Measurements from ENCODE around the gene LHFPL3.
A peak's percentile ranks its signal among the peaks of the same experiment; 100 is the strongest.

The LHFPL3 gene

DNA sequence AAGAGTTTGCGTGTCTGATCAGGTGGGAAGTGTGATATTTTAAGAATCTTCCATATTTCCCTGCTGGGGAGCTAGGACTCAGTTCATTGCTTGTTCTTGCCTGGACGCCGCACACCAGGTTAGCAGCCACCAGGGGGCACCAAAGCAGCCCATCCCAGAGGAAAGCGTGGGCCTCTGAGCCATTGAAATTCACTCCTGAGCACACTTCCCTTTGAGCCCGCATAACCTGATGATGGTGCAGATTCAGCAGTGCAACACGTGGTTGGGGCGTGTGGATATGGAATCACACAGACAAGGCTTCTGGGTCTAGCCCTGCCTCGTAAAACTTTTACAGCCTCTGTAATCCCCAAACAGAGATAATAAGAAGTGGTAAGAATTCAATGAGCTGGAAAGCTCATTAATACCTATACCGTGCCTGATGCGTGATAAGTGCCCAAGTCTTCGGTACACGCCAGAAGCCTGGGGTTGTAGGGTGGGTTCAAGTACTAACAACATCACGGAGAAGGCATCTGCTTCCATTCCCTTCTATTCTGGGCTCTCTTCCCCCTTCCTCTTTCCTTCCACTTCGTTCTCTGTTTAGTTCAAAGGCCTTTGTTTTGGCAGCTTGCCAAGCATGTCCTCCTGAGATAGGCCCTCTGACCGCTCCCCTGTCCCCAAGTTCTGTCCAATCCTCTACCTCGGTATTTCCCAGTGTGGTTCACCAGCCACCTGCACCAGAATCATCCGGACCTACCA is 555.5 kb downstream of the LHFPL3 start:
- Histone ChIP-seq H3K36me3 (ENCODE audit: control insufficient read depth, insufficient read depth, low read length) (no peaks in the 10 kb centered on the region), H2BK5ac (ENCODE audit: low read length) (no peak overlapping the region), H4K5ac (ENCODE audit: low read length) (no peak overlapping the region), H3K79me1 (ENCODE audit: low read length) (no peaks in the 10 kb centered on the region), H3K4me1 (ENCODE audit: control insufficient read depth, low read depth, low read length) (no peaks in the 10 kb centered on the region), H2AK5ac (ENCODE audit: low read length) (no peak overlapping the region), H2BK15ac (replicated peaks; ENCODE audit: low read depth) (no peak overlapping the region), H3K23ac (ENCODE audit: low read length) (no peak overlapping the region), H3K56ac (ENCODE audit: low read length) (no peak overlapping the region), H3K4ac (ENCODE audit: low read depth, low read length) (no peak overlapping the region), H4K8ac (ENCODE audit: low read depth, low read length) (no peak overlapping the region), H2BK120ac (ENCODE audit: low read depth, low read length) (no peak overlapping the region), H3K27me3 (ENCODE audit: insufficient read depth, low read length, poor library complexity) (no peaks in the 10 kb centered on the region), H3K9ac (ENCODE audit: low read length) (no peak overlapping the region), H3K4me2 (ENCODE audit: low read length) (no peak overlapping the region), H3K27ac (ENCODE audit: low read depth, low read length) (no peak overlapping the region), H3K18ac (ENCODE audit: low read length) (no peak overlapping the region), H3K79me2 (ENCODE audit: control insufficient read depth, insufficient read depth, low read length) (no peaks in the 10 kb centered on the region), H3K4me3 (ENCODE audit: low read length) (no peak overlapping the region)
- DNase-seq, result peak; percentile 88
- no CpG with 5 or more reads among the region's 17 CpGs for WGBS (ENCODE audit: extremely low coverage, insufficient coverage, low lambda C conversion rate)

DNA sequence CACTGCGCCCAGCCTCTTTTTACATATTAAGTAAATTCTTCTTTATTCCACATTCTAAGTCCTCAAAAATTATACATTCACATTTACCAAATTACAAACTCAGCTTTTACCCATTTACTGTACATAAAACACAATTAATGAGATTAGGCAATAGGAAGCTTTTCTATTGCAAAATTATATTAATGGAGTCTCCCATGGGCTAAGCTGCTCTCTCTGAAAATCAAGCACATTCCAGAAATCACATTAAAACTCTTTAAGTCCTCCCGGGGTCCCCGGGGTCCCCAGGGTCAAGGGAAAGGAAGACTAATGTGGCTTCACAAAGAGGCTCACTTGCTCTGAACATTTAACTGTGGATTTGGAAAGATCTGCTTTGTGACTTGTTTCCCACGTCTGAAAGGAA is 558.2 kb downstream of the LHFPL3 start:
- Histone ChIP-seq H3K4me2 (ENCODE audit: low read length) (no peak overlapping the region), H4K5ac (ENCODE audit: low read length) (no peak overlapping the region), H3K9ac (ENCODE audit: low read length) (no peak overlapping the region), H3K4me1 (ENCODE audit: control insufficient read depth, low read depth, low read length) (no peaks in the 10 kb centered on the region), H3K79me2 (ENCODE audit: control insufficient read depth, insufficient read depth, low read length) (no peaks in the 10 kb centered on the region), H2BK5ac (ENCODE audit: low read length) (no peak overlapping the region), H2BK15ac (replicated peaks; ENCODE audit: low read depth) (no peak overlapping the region), H3K4me3 (ENCODE audit: low read length) (no peak overlapping the region), H4K8ac (ENCODE audit: low read depth, low read length) (no peak overlapping the region), H3K23ac (ENCODE audit: low read length) (no peak overlapping the region), H2AK5ac (ENCODE audit: low read length) (no peak overlapping the region), H3K18ac (ENCODE audit: low read length) (no peak overlapping the region), H3K79me1 (ENCODE audit: low read length) (no peaks in the 10 kb centered on the region), H3K56ac (ENCODE audit: low read length) (no peak overlapping the region), H3K27me3 (ENCODE audit: insufficient read depth, low read length, poor library complexity) (no peaks in the 10 kb centered on the region), H3K4ac (ENCODE audit: low read depth, low read length) (no peak overlapping the region), H3K27ac (ENCODE audit: low read depth, low read length) (no peak overlapping the region), H2BK120ac (ENCODE audit: low read depth, low read length) (no peak overlapping the region), H3K36me3 (ENCODE audit: control insufficient read depth, insufficient read depth, low read length) (no peaks in the 10 kb centered on the region)
- WGBS (ENCODE audit: extremely low coverage, insufficient coverage, low lambda C conversion rate), result no CpG with 5 or more reads among the region's 4 CpGs
- no peak for DNase-seq

DNA sequence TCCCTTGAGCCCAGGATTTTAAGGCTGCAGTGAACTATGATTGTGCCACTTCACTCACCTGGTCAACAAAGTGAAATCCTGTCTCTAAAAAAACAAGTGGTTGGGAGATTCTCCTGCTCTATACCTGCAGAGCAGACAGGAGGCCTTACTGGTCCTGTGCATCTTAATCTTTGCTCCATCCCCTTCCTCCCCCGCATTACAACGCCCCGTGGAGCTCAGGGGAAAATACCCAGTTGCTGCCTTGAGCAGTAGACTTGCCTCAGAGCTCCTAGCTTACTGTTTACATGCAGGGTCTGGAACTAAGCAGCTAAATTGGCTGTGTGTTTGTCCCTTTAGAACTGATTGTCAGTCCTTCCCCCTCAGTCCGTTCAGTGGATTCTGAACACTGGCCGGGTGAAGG is 561.8 kb downstream of the LHFPL3 start:
- Histone ChIP-seq H2BK5ac (ENCODE audit: low read length) (no peak overlapping the region), H3K4me3 (ENCODE audit: low read length) (no peak overlapping the region), H2BK15ac (replicated peaks; ENCODE audit: low read depth) (no peak overlapping the region), H3K36me3 (ENCODE audit: control insufficient read depth, insufficient read depth, low read length) (no peaks in the 10 kb centered on the region), H3K18ac (ENCODE audit: low read length) (no peak overlapping the region), H3K56ac (ENCODE audit: low read length) (no peak overlapping the region), H3K27ac (ENCODE audit: low read depth, low read length) (no peak overlapping the region), H3K23ac (ENCODE audit: low read length) (no peak overlapping the region), H3K79me2 (ENCODE audit: control insufficient read depth, insufficient read depth, low read length) (no peaks in the 10 kb centered on the region), H2BK120ac (ENCODE audit: low read depth, low read length) (no peak overlapping the region), H3K4me2 (ENCODE audit: low read length) (no peak overlapping the region), H3K4ac (ENCODE audit: low read depth, low read length) (no peak overlapping the region), H3K79me1 (ENCODE audit: low read length) (no peaks in the 10 kb centered on the region), H4K8ac (ENCODE audit: low read depth, low read length) (no peak overlapping the region), H3K27me3 (ENCODE audit: insufficient read depth, low read length, poor library complexity) (no peaks in the 10 kb centered on the region), H2AK5ac (ENCODE audit: low read length) (no peak overlapping the region), H3K4me1 (ENCODE audit: control insufficient read depth, low read depth, low read length) (no peaks in the 10 kb centered on the region), H4K5ac (ENCODE audit: low read length) (no peak overlapping the region), H3K9ac (ENCODE audit: low read length) (no peak overlapping the region)
- DNase-seq, result peak; percentile 10
- WGBS (ENCODE audit: extremely low coverage, insufficient coverage, low lambda C conversion rate), result no CpG with 5 or more reads among the region's 5 CpGs

DNA sequence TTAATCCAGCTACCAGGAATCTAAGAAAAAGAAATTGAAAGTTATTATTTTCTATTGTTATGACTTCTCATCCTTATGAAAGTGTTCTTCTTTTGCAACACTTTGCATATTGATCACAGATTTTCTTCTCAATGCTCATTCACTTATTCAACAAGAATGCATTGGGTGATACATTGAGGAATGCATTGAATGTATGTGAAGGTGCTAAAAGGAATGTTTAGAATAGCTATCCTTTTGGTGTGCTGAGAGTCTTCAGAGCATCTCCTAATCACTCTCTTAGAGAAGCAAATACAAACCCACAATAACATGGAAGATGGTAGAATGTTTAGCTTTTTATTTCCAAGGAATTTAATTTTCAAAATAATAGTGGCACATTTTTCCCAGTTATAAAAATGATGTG is 563.5 kb downstream of the LHFPL3 start:
- no peak overlapping the region for H3K4ac ChIP-seq (ENCODE audit: low read depth, low read length)
- H4K5ac ChIP-seq (ENCODE audit: low read length), result no peak overlapping the region
- no peaks in the 10 kb centered on the region for H3K4me1 ChIP-seq (ENCODE audit: control insufficient read depth, low read depth, low read length)
- peak; percentile 78 for DNase-seq
- H2AK5ac ChIP-seq (ENCODE audit: low read length), result no peak overlapping the region
- H3K27me3 ChIP-seq (ENCODE audit: insufficient read depth, low read length, poor library complexity), result no peaks in the 10 kb centered on the region
- no peak overlapping the region for H2BK120ac ChIP-seq (ENCODE audit: low read depth, low read length)
- no peak overlapping the region for H2BK5ac ChIP-seq (ENCODE audit: low read length)
- no peak overlapping the region for H3K9ac ChIP-seq (ENCODE audit: low read length)
- no peak overlapping the region for H3K56ac ChIP-seq (ENCODE audit: low read length)
- H3K4me3 ChIP-seq (ENCODE audit: low read length), result no peak overlapping the region
- H3K23ac ChIP-seq (ENCODE audit: low read length), result no peak overlapping the region
- no peak overlapping the region for H3K4me2 ChIP-seq (ENCODE audit: low read length)
- no peak overlapping the region for H3K27ac ChIP-seq (ENCODE audit: low read depth, low read length)
- no peak overlapping the region for H2BK15ac ChIP-seq (replicated peaks; ENCODE audit: low read depth)
- no peaks in the 10 kb centered on the region for H3K79me2 ChIP-seq (ENCODE audit: control insufficient read depth, insufficient read depth, low read length)
- H3K36me3 ChIP-seq (ENCODE audit: control insufficient read depth, insufficient read depth, low read length), result no peaks in the 10 kb centered on the region
- H3K18ac ChIP-seq (ENCODE audit: low read length), result no peak overlapping the region
- H4K8ac ChIP-seq (ENCODE audit: low read depth, low read length), result no peak overlapping the region
- H3K79me1 ChIP-seq (ENCODE audit: low read length), result no peaks in the 10 kb centered on the region

DNA sequence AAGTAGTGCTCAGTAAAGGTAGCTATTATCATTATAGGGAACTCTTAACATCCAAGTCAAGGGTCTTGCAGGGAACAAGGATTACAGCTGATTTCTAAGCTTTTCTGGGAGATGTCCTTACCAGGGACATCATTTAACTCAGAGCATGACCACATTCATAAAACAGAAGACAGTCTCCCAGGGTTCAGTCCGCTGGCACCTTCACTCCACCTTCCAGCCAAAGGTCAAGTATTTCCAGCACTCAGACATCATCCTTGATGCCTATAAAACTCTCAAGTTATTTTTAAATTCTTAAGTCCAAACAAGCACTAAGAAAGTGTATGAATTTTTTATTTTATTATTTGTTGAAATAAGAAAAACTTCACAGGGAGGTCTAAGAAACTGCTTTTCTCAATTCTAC is 565.9 kb downstream of the LHFPL3 start:
- H3K79me2 ChIP-seq (ENCODE audit: control insufficient read depth, insufficient read depth, low read length), result no peaks in the 10 kb centered on the region

More for the DNA sequence above, 565.9 kb downstream of the LHFPL3 start:
- no peak for DNase-seq
- H3K36me3 ChIP-seq (ENCODE audit: control insufficient read depth, insufficient read depth, low read length), result no peaks in the 10 kb centered on the region
- H2BK120ac ChIP-seq (ENCODE audit: low read depth, low read length), result no peak overlapping the region
- no peaks in the 10 kb centered on the region for H3K27me3 ChIP-seq (ENCODE audit: insufficient read depth, low read length, poor library complexity)
- no peaks in the 10 kb centered on the region for H3K4me1 ChIP-seq (ENCODE audit: control insufficient read depth, low read depth, low read length)
- H3K9ac ChIP-seq (ENCODE audit: low read length), result no peak overlapping the region
- no peak overlapping the region for H2BK5ac ChIP-seq (ENCODE audit: low read length)
- H2BK15ac ChIP-seq (replicated peaks; ENCODE audit: low read depth), result no peak overlapping the region
- no CpG with 5 or more reads among the region's 1 CpG for WGBS (ENCODE audit: extremely low coverage, insufficient coverage, low lambda C conversion rate)
- no peaks in the 10 kb centered on the region for H3K79me1 ChIP-seq (ENCODE audit: low read length)
- H3K4me3 ChIP-seq (ENCODE audit: low read length), result no peak overlapping the region
- no peak overlapping the region for H4K8ac ChIP-seq (ENCODE audit: low read depth, low read length)
- H3K23ac ChIP-seq (ENCODE audit: low read length), result no peak overlapping the region
- H4K5ac ChIP-seq (ENCODE audit: low read length), result no peak overlapping the region
- no peak overlapping the region for H2AK5ac ChIP-seq (ENCODE audit: low read length)
- no peak overlapping the region for H3K4me2 ChIP-seq (ENCODE audit: low read length)
- H3K18ac ChIP-seq (ENCODE audit: low read length), result no peak overlapping the region
- H3K4ac ChIP-seq (ENCODE audit: low read depth, low read length), result no peak overlapping the region
- H3K56ac ChIP-seq (ENCODE audit: low read length), result no peak overlapping the region
- no peak overlapping the region for H3K27ac ChIP-seq (ENCODE audit: low read depth, low read length)
